Smooth muscle cell (in vitro differentiated cells): ENCODE data around the gene GTPBP6. TPM values are rescaled to one million over a fixed set of nuclear protein-coding genes. Genes with fewer than 3 reads are reported as not detected.
"Not testable (repeated sequence)": the region's sequence is repeated elsewhere in the genome, so short reads cannot be mapped to it uniquely, and the experiment has no call there.

Experiments used
- DNase-seq: peaks from one replicate; lab custom pipeline; 2025; ENCODE audit not compliant: unreplicated experiment; lab: John Stamatoyannopoulos, UW
- H2AFZ ChIP-seq: fragments of 200-600 bp; sonication (generic); 2 replicates; pipeline ENCODE4 v1.6.0; 2016; ENCODE audit warnings: antibody characterized with exemption, low read depth, mild to moderate bottlenecking
- H3F3A ChIP-seq: fragments of 200-600 bp; sonication (generic); 2 replicates; pipeline ENCODE4 v1.6.0; 2017; ENCODE audit warnings: antibody characterized with exemption, low read depth
- H3K27ac ChIP-seq: fragments of 200-600 bp; sonication (generic); 2 replicates; pipeline ENCODE4 v1.5.1; 2016; ENCODE audit warnings: low read depth, mild to moderate bottlenecking
- H3K27me3 ChIP-seq: fragments of 200-600 bp; sonication (generic); 2 replicates; pipeline ENCODE4 v1.6.1; 2016; ENCODE audit warnings: low read depth, mild to moderate bottlenecking
- H3K36me3 ChIP-seq: fragments of 200-600 bp; sonication (generic); 2 replicates; pipeline ENCODE4 v1.5.1; 2016; ENCODE audit warnings: low read depth
- H3K4me1 ChIP-seq: fragments of 200-600 bp; sonication (generic); 2 replicates; pipeline ENCODE4 v1.5.1; 2016; ENCODE audit warnings: low read depth
- H3K4me2 ChIP-seq: fragments of 200-600 bp; sonication (generic); 2 replicates; pipeline ENCODE4 v1.6.0; 2016; ENCODE audit warnings: mild to moderate bottlenecking
- H3K4me3 ChIP-seq: fragments of 200-600 bp; sonication (generic); 2 replicates; pipeline ENCODE4 v1.5.1; 2016; ENCODE audit warnings: mild to moderate bottlenecking
- H3K79me2 ChIP-seq: fragments of 200-600 bp; sonication (generic); 2 replicates; pipeline ENCODE4 v1.6.0; 2016; ENCODE audit warnings: low read depth, mild to moderate bottlenecking
- H3K9ac ChIP-seq: fragments of 200-600 bp; sonication (generic); 2 replicates; pipeline ENCODE4 v1.6.0; 2016; ENCODE audit warnings: low read depth
- H3K9me3 ChIP-seq: fragments of 200-600 bp; sonication (generic); replicated peaks from 2 replicates; pipeline ENCODE4 v1.5.1; 2016; ENCODE audit warnings: low read depth
- H4K20me1 ChIP-seq: fragments of 200-600 bp; sonication (generic); 2 replicates; pipeline ENCODE4 v1.6.0; 2016; ENCODE audit warnings: low read depth
- CTCF ChIP-seq: fragments of 200-600 bp; sonication (generic); IDR thresholded peaks from 2 replicates; pipeline ENCODE4 v1.5.1; 2017; ENCODE audit warnings: borderline replicate concordance, mild to moderate bottlenecking, antibody characterized with exemption; ENCODE audit not compliant: insufficient read depth, poor library complexity, severe bottlenecking
- WGBS: methylation state at CpG from one replicate; pipeline ENCODE4 v1.1.7; 2016; ENCODE audit warnings: low lambda C conversion rate; 5-methylcytosine and 5-hydroxymethylcytosine counted together
- polyA plus RNA-seq: library from polyadenylated mRNA; unstranded; fragments of >200 nt; fragmentation: Nextera tagmentation; extraction: Ambion mirVana; gene quantifications from 2 replicates; pipeline ENCODE4 v1.2.1, GENCODE V29; 2016
- total RNA-seq: library from RNA; depleted of rRNA; stranded (reverse); fragments of >200 nt; gene quantifications from 2 replicates; pipeline ENCODE4 v1.2.3, GENCODE V29; 2014

GTPBP6 gene
- total and polyA plus RNA-seq, 2 experiments from 2014 or later: 25.3 to 59.5 TPM

- H3K27me3 ChIP-seq: no peaks in the 10 kb centered on the region
- no peak overlapping the region for H3K9ac ChIP-seq
- no peak overlapping the region for H3K27ac ChIP-seq
- H3F3A ChIP-seq: peaks cover 10% of the 10 kb centered on the region
- H4K20me1 ChIP-seq: no peaks in the 10 kb centered on the region
- H3K36me3 ChIP-seq: peaks cover 8% of the 10 kb centered on the region
- no peaks in the 10 kb centered on the region for H3K79me2 ChIP-seq
- H3K4me1 ChIP-seq: no peaks in the 10 kb centered on the region
- TF ChIP-seq CTCF: no peak
- no peaks in the 10 kb centered on the region for H3K9me3 ChIP-seq
- WGBS: 98% methylated on average over 51 of the region's 58 CpGs
- H3K4me2 ChIP-seq: no peak overlapping the region
- DNase-seq: no peak
- H2AFZ ChIP-seq: no peak overlapping the region
- H3K4me3 ChIP-seq: no peak overlapping the region
Observed at GRCh38 chrX:307261-308111, 11.1 kb downstream of the GTPBP6 start.

GRCh38 chrX:306614-307251 is 11.9 kb downstream of the GTPBP6 start:
- 95% methylated on average over 3 of the region's 3 CpGs for WGBS
- not testable (repeated sequence) for H3K4me2 ChIP-seq, H2AFZ ChIP-seq, H3K79me2 ChIP-seq, H3K4me3 ChIP-seq, H3F3A ChIP-seq, H3K9me3 ChIP-seq, DNase-seq, H4K20me1 ChIP-seq, H3K27me3 ChIP-seq, H3K27ac ChIP-seq, H3K9ac ChIP-seq, H3K4me1 ChIP-seq, H3K36me3 ChIP-seq

GRCh38 chrX:305781-306613 is 12.6 kb downstream of the GTPBP6 start:
- H3K9me3 ChIP-seq, H3F3A ChIP-seq, H3K27ac ChIP-seq, H2AFZ ChIP-seq, H3K4me3 ChIP-seq, H3K4me1 ChIP-seq, H3K79me2 ChIP-seq, H3K27me3 ChIP-seq, H3K4me2 ChIP-seq, H3K36me3 ChIP-seq, H3K9ac ChIP-seq, DNase-seq, H4K20me1 ChIP-seq: not testable (repeated sequence)
- over 99% methylated on average over 12 of the region's 12 CpGs for WGBS

GRCh38 chrX:302975-303374 is 15.6 kb downstream of the GTPBP6 start:
- no peak overlapping the region for H3K4me2 ChIP-seq
- no peak overlapping the region for H3K9ac ChIP-seq
- no peaks in the 10 kb centered on the region for H4K20me1 ChIP-seq
- no peaks in the 10 kb centered on the region for H3K27me3 ChIP-seq
- H3F3A ChIP-seq: peaks cover 10% of the 10 kb centered on the region
- H3K9me3 ChIP-seq: no peaks in the 10 kb centered on the region
- H3K79me2 ChIP-seq: no peaks in the 10 kb centered on the region
- no peak for TF ChIP-seq CTCF
- no peak for DNase-seq
- H3K4me3 ChIP-seq: no peak overlapping the region
- WGBS: 93% methylated on average over 19 of the region's 19 CpGs
- peaks cover 8% of the 10 kb centered on the region for H3K36me3 ChIP-seq
- H3K4me1 ChIP-seq: no peaks in the 10 kb centered on the region
- no peak overlapping the region for H3K27ac ChIP-seq
- no peak overlapping the region for H2AFZ ChIP-seq
